K562 (cell line): ENCODE results near the gene SAMM50. TPM values are rescaled to one million over a fixed set of nuclear protein-coding genes. Genes with fewer than 3 reads are reported as not detected.

ENCODE experiments used
- E2F6 ChIP-seq, 2 experiments: IDR thresholded peaks; 2 replicates each; pipeline ENCODE4 v1.6.1; 2011; ENCODE audit warnings: borderline replicate concordance in 1 of 2, control low read depth in 1 of 2, low read depth in 1 of 2, low read length in 1 of 2, mild to moderate bottlenecking in 1 of 2, mixed read lengths in 1 of 2, moderate library complexity in 1 of 2; ENCODE audit not compliant: insufficient read depth in 1 of 2, insufficient read length in 1 of 2, poor library complexity in 1 of 2, severe bottlenecking in 1 of 2; ENCODE audit errors: extremely low read depth in 1 of 2
- MGA ChIP-seq: fragments of 450-650 bp; IDR thresholded peaks from 2 replicates; pipeline ENCODE4 v1.6.1; 2016; ENCODE audit warnings: mild to moderate bottlenecking, moderate library complexity
- NR0B1 ChIP-seq: fragments of 450-650 bp; IDR thresholded peaks from one replicate; pipeline ENCODE4 v1.6.1; 2018; ENCODE audit warnings: mild to moderate bottlenecking, moderate library complexity; ENCODE audit not compliant: partially characterized antibody
- POLR2G ChIP-seq: fragments of 200-400 bp; formaldehyde crosslinking; IDR thresholded peaks from 2 replicates; pipeline ENCODE4 v1.6.1; 2017; ENCODE audit warnings: low read depth, mild to moderate bottlenecking, antibody characterized with exemption, low read length, moderate library complexity
- RB1 ChIP-seq: fragments of 450-650 bp; IDR thresholded peaks from 2 replicates; pipeline ENCODE4 v1.6.1; 2017; ENCODE audit warnings: low read depth, mild to moderate bottlenecking
- RBFOX2 ChIP-seq: fragments of 200-400 bp; formaldehyde crosslinking; IDR thresholded peaks from 2 replicates; pipeline ENCODE4 v1.6.1; 2017; ENCODE audit warnings: low read depth, mild to moderate bottlenecking, low read length, moderate library complexity
- UBTF ChIP-seq, 2 experiments: IDR thresholded peaks; 2 replicates each; pipeline ENCODE4 v1.6.1; 2012; ENCODE audit warnings: improper control_type of control experiment in 2 of 2, low read depth in 2 of 2, low read length in 2 of 2, borderline replicate concordance in 1 of 2
- ZNF347 ChIP-seq: fragments of 450-650 bp; formaldehyde crosslinking; IDR thresholded peaks from 2 replicates; pipeline ENCODE4 v1.4.0; 2020; ENCODE audit warnings: low read depth, mild to moderate bottlenecking, moderate library complexity
- polyA plus RNA-seq, 8 experiments: library from polyadenylated mRNA; depleted of rRNA in 4 of 8; stranded (reverse) in 5 of 8; unstranded in 3 of 8; fragments of >200 nt; fragmentation: Nextera tagmentation in 2 of 8; fragmentation: Illumina TruSeq in 1 of 8; extraction: Ambion mirVana in 2 of 8; extraction: Trizol in 1 of 8; gene quantifications; 2 replicates each; pipeline versions ENCODE4 v1.2.1 to v1.2.3, GENCODE V29; 2011 to 2014; ENCODE audit warnings: inconsistent platforms in 1 of 8, missing spikeins in 1 of 8
- total RNA-seq, 7 experiments: library from RNA; depleted of rRNA in 6 of 7; stranded (reverse); fragments of >200 nt in 6 of 7; fragmentation: Illumina TruSeq in 2 of 7; extraction: Trizol in 2 of 7; gene quantifications; 2 replicates each; pipeline versions ENCODE4 v1.2.1 to v1.2.3, GENCODE V29; 2011 to 2021; ENCODE audit warnings: low replicate concordance in 1 of 7

Gene SAMM50
- total and polyA plus RNA-seq, 9 of the 15 experiments (the other 6 are each of a cell fraction or from before 2014, with no cell fraction given) = 14.6 to 49.3 (median 38.1) TPM

GRCh38 chr22:43923631-43924464 is 31.4 kb upstream of the SAMM50 start, which contains the start of gene PNPLA3 (continued):
- TF ChIP-seq MGA (peak; percentile 82), E2F6 (IDR thresholded peaks at IDR 0.05; ENCODE audit: borderline replicate concordance in 1 of 2, extremely low read depth in 1 of 2, insufficient read depth in 1 of 2, insufficient read length in 1 of 2, low read depth in 1 of 2, low read length in 1 of 2, poor library complexity in 1 of 2, severe bottlenecking in 1 of 2) (peak; percentile 69 to 80), NR0B1 (no peak), RBFOX2 (peak; percentile 44; the same call in 1 of the 2 replicates), POLR2G (peak; percentile 65), ZNF347 (CRISPR knock-in tag) (no peak), UBTF (IDR thresholded peaks at IDR 0.05; ENCODE audit: borderline replicate concordance in 1 of 2, low read depth in 2 of 2, low read length in 2 of 2) (peak in 1 of 2 experiments; percentile 73; a peak in 1 of 4 replicates), RB1 (peak; percentile 42; the same call in 1 of the 2 replicates)
